ENCODE results near the gene HSD17B2. TPM values are rescaled to one million over a fixed set of nuclear protein-coding genes. Genes with fewer than 3 reads are reported as not detected.

The HSD17B2 gene
- total and polyA plus RNA-seq, 7 donors = 0.16 to 0.19 TPM; not detected in 5

DNA sequence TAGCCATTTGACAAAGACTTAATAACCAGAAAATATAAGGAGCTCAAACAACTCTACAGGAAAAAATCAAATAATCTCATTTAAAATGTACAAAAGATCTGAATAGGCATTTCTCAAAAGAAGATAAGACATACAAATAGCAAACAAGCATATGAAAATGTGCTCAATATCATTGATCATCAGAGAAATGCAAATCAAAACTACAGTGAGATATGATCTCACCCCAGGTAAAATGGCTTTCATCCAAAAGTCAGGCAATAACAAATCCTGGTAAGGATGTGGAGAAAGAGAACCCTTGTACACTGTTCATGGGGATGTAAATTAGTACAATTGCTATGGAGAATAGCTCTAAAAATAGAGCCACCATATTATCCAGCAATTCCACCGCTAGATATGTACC, 43.1 kb downstream of the HSD17B2 start:
- no peaks in the 10 kb centered on the region for H3K9me3 ChIP-seq
- no peaks in the 10 kb centered on the region for H3K27me3 ChIP-seq (ENCODE audit: insufficient read depth in 3 of 3, low read length in 2 of 3)
- no peaks in the 10 kb centered on the region for H3K4me1 ChIP-seq
- intact Hi-C loops (cut with DNase I) = no loop called here
- no peak overlapping the region for H3K4me3 ChIP-seq
- 91 to 97% (median 91%) methylated on average over 1 of the region's 1 CpG for WGBS, 3 donors
- ATAC-seq (no peak), DNase-seq (no peak)
- H3K36me3 ChIP-seq (ENCODE audit: insufficient read depth in 1 of 2, low read depth in 1 of 2) = no peaks in the 10 kb centered on the region
- no peak overlapping the region for H3K27ac ChIP-seq
- TF ChIP-seq, protein P1, sequence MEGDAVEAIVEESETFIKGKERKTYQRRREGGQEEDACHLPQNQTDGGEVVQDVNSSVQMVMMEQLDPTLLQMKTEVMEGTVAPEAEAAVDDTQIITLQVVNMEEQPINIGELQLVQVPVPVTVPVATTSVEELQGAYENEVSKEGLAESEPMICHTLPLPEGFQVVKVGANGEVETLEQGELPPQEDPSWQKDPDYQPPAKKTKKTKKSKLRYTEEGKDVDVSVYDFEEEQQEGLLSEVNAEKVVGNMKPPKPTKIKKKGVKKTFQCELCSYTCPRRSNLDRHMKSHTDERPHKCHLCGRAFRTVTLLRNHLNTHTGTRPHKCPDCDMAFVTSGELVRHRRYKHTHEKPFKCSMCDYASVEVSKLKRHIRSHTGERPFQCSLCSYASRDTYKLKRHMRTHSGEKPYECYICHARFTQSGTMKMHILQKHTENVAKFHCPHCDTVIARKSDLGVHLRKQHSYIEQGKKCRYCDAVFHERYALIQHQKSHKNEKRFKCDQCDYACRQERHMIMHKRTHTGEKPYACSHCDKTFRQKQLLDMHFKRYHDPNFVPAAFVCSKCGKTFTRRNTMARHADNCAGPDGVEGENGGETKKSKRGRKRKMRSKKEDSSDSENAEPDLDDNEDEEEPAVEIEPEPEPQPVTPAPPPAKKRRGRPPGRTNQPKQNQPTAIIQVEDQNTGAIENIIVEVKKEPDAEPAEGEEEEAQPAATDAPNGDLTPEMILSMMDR (IDR thresholded peaks at IDR 0.05) = no peak

DNA sequence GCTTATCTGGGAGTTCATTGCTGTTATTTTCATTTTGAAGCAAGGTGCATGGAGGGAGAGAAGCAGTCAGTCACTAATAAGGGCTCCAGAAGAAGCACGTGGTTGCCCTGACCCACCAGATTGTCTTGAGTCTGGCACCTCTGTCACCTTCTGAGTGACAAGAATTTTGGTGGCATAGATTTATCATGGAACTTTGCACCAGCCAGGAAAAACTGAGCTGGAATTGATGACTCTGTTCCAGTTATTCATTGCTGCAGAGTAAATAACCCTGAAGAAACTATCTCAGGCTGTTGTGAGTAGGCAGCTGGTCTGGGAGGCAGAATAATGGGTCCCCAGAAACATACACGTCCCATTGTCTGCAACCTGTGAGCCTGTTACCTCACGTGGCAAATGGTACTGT, 44.8 kb downstream of the HSD17B2 start:
- 62 to 73% (median 68%) methylated on average over 3 of the region's 3 CpGs for WGBS, 3 donors
- no peaks in the 10 kb centered on the region for H3K9me3 ChIP-seq
- no peaks in the 10 kb centered on the region for H3K27me3 ChIP-seq (ENCODE audit: insufficient read depth in 3 of 3, low read length in 2 of 3)
- no peaks in the 10 kb centered on the region for H3K4me1 ChIP-seq
- DNase-seq (no peak), ATAC-seq (no peak)
- intact Hi-C loops (cut with DNase I) = no loop called here
- no peak overlapping the region for H3K4me3 ChIP-seq
- TF ChIP-seq, protein P1 (IDR thresholded peaks at IDR 0.05) = no peak
- H3K27ac ChIP-seq = no peak overlapping the region
- H3K36me3 ChIP-seq (ENCODE audit: insufficient read depth in 1 of 2, low read depth in 1 of 2) = no peaks in the 10 kb centered on the region

DNA sequence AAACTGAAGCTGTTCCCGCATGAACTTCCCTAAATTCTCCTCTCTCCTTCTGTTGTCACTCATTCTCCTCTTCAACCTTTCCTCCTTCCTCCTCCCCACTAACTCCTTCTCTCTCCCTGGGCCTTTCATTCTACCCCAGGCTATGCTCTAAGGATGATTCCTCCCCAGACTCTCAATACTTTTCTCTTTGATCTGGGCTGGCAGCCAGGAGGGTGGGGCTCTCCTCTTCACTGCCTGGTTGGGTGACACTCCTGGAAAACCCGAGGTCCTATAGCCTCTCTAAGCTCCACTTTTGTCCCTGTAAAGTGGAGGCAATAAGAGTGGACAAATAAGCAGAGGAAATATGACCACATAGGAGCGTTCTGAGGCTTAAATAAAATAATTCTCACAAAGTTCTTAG, 46.2 kb downstream of the HSD17B2 start:
- ATAC-seq (no peak), DNase-seq (no peak)
- H3K4me1 ChIP-seq = no peaks in the 10 kb centered on the region
- intact Hi-C loops (cut with DNase I) = no loop called here
- H3K36me3 ChIP-seq (ENCODE audit: insufficient read depth in 1 of 2, low read depth in 1 of 2) = no peaks in the 10 kb centered on the region
- no peak overlapping the region for H3K4me3 ChIP-seq
- no peaks in the 10 kb centered on the region for H3K9me3 ChIP-seq
- H3K27ac ChIP-seq = no peak overlapping the region
- no peaks in the 10 kb centered on the region for H3K27me3 ChIP-seq (ENCODE audit: insufficient read depth in 3 of 3, low read length in 2 of 3)
- 67 to 75% (median 67%) methylated on average over 3 of the region's 3 CpGs for WGBS, 3 donors
- TF ChIP-seq, protein P1 (IDR thresholded peaks at IDR 0.05) = no peak

DNA sequence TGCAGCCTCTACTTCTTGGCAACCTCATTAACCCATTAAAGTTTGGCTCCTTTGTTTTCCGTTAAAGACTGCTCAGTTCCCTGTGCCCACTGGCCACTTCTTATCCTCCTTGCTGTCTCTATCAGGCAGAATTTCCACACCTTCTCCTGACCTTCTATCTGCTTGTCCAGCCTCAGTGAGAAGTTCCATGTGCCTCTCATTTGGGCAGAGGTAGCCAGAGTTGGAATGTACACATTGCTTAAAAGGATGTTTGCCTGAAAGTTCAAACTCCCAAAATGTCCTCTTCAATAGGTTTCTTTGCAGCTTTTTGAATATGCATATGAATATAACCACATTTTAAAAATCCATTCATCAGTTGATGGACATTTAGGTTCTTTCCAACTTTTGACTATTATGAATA, 47.0 kb downstream of the HSD17B2 start:
- TF ChIP-seq, protein P1 (IDR thresholded peaks at IDR 0.05) = no peak

DNA sequence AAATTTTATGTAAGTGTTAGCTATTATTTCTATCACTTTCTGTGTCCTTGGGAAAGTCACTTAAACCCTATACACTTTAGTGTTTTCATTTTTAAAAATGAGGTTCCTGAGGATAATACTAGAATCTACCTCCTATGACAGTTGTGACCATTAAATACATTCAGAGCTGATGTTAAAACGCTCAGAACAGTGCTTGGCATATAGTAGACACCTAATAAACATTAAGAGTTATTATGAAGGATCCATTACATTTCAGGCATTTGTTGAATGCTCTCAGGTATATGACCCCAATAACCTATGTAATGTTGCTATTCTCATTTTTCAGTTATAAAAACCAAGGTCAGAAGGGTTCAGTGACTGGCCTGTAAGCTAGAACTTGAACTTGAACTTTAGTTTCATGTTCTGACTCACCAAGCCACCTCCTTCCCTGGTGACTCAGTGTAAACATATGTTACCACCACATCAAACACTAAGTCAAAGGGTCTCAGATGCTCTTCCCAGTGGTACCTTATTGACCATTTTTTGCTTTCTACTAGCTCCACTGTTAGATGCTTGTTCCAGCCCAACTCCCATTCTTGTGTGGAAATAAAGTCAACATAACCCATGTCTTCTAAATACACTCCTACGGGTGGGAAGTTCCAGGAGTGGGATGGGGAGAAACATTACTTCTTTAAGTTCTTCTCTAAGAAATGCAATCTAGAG, 47.6 kb downstream of the HSD17B2 start:
- H3K27me3 ChIP-seq (ENCODE audit: insufficient read depth in 3 of 3, low read length in 2 of 3) = peaks cover 0 to under 1% (median 0%) of the 10 kb centered on the region in 3 donors
- no peak for DNase-seq
- 60 to 65% (median 63%) methylated on average over 2 of the region's 2 CpGs for WGBS, 3 donors
- no peaks in the 10 kb centered on the region for H3K9me3 ChIP-seq
- H3K4me3 ChIP-seq = no peak overlapping the region
- ATAC-seq = no peak
- intact Hi-C loops (cut with DNase I) = no loop called here
- H3K36me3 ChIP-seq (ENCODE audit: insufficient read depth in 1 of 2, low read depth in 1 of 2) = no peaks in the 10 kb centered on the region
- H3K4me1 ChIP-seq = no peaks in the 10 kb centered on the region
- TF ChIP-seq, protein P1 (IDR thresholded peaks at IDR 0.05) = no peak
- no peak overlapping the region for H3K27ac ChIP-seq

More for the DNA sequence above, 47.0 kb downstream of the HSD17B2 start:
- H3K27me3 ChIP-seq (ENCODE audit: insufficient read depth in 3 of 3, low read length in 2 of 3) = no peaks in the 10 kb centered on the region
- intact Hi-C loops (cut with DNase I) = no loop called here
- no peaks in the 10 kb centered on the region for H3K9me3 ChIP-seq
- H3K27ac ChIP-seq = no peak overlapping the region
- H3K4me3 ChIP-seq = no peak overlapping the region
- H3K36me3 ChIP-seq (ENCODE audit: insufficient read depth in 1 of 2, low read depth in 1 of 2) = no peaks in the 10 kb centered on the region
- DNase-seq (no peak), ATAC-seq (no peak)
- H3K4me1 ChIP-seq = no peaks in the 10 kb centered on the region
- WGBS, 3 donors = 85 to 87% (median 85%) methylated on average over 1 of the region's 1 CpG

All from psoas muscle (tissue), 8 donors.